HG03103 (cell line): ENCODE data around the gene OSBPL1A.
"Not testable (repeated sequence)": the region's sequence is repeated elsewhere in the genome, so short reads cannot be mapped to it uniquely, and the experiment has no call there.

Experiments used
- ATAC-seq: cut with Tn5 transposase; IDR thresholded peaks from one replicate; pipeline ENCODE4 v1.9.1; 2021; ENCODE audit warnings: low read depth; ENCODE audit not compliant: unreplicated experiment

OSBPL1A gene

DNA sequence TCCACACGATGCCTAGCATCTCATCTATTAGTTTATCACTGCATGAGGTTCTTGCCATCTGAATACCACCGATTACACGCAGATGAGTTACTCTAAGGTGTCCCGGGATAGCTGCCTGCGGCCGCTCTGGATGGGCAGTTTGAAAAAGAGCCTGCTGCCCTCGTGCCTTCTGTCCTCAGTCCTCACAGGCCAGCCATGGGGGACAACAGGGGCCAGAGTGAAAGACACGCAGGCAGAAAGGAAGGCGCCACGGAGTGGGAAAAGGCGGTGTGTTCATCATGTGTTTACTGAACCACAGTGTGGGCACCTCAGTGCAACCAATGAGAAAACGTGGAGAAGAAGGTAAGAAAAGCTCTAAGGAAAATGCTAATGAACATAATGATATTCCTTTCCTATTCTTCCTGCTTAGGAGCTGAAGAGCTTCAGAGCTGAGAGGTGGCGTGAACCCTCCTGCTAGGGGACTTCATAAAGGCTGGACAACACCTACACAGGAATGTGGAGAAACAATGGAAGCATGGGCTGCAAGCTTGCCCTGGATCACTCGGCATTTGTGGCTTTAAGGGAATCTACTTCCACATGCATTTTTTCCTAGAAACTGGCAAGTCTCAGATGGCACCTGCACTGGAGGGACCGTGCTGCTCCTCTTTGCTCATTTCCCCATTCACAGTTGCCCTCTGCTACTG is 207.8 kb downstream of the OSBPL1A start:
- no peak for ATAC-seq

DNA sequence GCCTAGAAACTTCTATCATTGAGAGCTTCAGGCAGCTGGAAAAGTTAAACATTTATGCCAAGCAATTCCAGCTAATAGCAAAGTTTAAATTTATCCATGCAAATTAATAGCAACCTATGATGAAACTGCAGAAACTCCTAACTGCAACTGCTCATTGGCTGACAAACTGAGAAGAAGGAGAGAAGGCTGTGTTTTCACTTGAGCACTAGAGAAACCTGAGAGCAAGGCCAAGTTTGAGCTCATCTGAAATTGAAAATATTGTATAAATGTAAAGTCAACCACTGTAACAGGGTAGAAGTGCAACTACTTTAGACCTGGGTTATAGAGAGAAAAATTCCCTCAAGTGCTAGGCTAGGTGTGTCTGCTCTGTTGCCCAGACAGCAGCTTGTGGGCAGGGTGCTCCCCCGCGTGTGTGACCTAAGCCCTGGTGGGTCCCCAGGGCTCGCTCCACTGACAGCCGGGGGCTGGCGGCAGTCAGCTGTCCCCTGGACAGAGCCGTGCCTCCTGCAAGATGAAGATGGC is 208.6 kb downstream of the OSBPL1A start:
- peak; percentile 75 for ATAC-seq

DNA sequence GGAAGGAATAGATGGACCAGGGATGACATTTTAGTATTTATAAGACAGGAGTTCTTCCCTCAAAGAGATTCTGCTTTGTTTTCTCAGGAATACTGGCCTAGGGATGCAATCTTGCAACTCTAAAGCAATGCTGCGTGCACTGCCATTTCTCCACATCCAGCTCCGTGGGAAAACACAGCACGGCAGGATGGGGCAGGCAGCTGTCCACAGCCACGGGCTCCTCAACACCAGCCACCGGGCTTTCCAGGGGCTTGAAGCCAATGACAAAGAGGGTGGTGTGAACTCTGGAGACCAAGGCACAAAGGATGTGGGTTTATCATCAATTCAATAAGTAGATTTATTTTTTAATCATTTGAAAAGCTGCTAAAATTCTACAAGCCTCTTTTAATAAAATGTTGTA is 209.5 kb downstream of the OSBPL1A start:
- no peak for ATAC-seq

DNA sequence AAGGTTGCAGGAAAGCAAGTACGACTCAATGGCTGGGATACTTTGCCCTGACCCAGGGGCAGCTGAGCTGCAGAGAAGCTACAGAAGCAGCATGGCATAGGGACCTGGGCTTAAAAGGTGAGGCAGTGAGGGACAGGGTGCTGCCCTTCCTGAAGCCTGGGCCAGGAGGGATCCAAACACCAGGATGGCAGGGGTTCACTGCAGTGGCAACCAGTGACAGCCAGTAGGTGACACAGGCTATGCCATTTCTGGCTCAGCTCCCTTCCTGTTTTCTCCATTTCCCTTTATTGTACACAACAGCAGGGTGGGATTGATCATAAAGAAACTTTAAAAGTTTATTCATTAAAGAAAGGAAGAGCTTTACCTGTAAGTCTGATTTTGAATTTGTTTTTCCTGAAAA is 209.9 kb downstream of the OSBPL1A start:
- no peak for ATAC-seq

DNA sequence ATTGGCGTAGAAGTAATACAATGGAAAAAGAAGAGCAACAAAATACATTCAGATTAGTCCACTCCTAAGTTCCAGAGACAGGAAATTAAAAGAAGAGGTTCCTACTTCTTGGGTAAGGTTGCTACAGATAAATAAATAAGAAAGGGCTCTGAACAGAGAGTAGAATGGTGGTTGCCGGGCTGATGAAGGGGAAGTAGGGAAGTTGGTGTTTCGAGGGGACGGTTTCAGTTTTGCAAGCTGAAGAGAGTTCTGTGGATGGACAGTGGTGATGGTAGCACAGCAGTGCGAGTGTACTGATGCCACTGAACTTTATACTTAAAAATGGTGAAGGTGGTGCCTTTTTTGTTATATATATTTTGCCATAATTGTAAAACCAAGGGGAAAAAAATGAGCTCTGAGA is 210.6 kb downstream of the OSBPL1A start:
- peak; percentile 64 for ATAC-seq

DNA sequence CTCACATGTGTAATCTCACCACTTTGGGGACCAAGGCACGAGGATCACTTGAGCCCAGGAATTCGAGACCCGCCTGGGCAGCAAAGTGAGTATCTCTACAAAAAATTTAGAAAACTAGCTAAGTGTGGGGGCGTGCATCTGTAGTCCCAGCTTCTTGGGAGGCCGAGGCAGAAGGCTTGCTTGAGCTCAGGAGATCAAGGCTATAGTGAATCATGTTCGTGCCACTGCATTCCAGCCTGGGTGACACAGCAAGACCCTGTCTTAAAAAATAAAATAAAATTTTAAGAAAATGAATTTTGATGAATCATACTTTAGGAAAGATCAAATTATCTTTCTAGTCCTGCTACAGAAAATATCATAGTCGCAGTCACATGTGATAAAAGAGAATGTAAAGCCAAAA is 211.8 kb downstream of the OSBPL1A start:
- no peak for ATAC-seq

DNA sequence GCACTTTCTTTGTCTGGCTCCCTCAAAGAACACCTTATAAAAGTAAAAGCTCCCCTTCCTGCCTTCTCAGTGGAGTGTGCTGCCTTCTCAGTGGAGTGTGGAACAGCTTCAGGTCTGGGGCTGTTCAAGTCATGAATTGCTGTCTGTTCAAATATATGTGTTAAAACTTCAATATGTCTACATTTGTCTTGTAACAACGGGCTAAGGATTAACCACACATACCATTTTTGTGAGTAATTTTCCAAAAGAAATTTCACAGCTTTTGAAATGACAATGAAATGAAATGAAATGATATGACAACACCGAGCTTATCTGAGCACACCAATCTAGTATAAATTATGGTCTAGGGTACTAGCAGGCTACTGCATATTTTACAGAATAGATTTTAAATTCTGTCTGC is 215.8 kb downstream of the OSBPL1A start:
- no peak for ATAC-seq

DNA sequence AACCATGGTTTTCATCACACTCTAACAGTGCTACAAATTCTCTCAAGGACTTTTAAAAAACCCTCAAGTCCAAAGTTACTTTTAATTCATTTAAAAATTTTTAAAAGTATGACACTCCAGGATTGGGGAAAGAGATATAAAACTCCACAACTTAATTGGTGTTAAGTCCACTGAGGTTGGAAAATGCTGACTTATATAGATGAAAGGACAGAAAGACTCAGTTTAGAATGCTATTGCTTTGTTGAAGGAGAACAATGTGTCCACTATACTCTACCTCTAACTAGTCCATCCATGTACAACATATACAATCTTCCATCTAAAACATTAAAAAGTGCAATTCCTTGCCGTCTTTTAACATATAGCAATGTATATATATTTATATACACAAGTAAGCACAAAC is 217.6 kb downstream of the OSBPL1A start:
- ATAC-seq: no peak

DNA sequence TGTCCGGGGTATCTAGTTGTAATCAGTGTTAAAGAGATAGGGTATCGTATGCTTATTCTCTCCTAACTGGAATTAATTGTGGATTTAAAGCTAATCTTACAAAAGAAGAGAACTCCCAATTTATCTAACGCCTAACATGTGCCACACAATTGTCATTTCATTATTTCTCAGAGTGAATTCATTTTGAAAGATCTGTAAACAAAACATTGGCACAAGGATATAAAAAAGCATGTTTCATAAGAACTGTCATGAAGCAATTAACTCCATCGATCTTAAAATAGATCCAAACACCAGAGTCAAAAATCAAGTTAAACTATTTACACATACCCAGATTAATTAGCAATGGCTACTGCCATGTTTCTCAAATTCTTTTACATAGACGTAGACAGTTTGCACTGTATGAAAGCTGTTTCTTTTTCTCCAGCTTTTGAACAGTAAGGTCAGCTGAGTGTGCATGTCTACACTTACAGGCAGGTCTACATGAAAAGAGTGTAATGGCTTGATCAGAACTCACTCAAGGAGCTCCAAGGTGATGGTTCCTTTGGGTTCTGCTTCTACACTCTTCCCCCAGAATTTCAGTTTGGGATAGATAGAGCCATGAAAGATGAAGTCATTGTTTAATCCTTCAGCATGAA is 220.0 kb downstream of the OSBPL1A start:
- no peak for ATAC-seq

DNA sequence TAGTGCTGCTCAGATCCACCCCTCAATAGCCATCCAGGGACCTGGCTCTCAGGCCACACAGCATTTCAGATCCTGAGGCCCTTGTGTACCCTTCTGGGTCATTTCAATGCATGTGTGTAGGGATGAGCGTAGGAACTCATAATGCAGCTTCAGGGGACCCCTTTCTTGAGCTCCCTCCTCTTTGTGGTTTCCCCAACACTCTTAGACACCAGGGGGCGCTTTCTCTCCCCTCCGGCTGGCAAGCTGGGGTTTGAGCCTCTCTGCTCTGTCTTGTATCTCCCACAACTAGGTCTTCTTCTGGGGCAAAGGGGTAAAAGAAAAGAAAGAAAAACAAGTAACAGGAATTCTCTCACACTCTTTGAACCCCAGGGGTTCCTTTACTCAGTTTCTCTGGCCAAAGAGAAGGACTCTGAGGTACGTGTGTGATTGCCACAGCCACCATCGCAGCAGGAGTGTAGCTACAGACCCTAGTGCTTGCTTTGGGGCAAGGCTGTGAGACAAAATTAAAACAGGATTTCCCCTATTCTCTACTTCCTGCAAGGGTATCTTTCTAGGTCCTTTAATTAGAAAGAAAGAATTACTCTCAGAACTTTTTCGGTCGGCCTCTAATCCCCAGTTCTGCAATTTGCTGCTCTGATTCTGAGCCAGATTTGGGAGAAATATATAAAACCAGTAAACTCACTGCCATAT is 220.8 kb downstream of the OSBPL1A start:
- peak; percentile 88 for ATAC-seq

DNA sequence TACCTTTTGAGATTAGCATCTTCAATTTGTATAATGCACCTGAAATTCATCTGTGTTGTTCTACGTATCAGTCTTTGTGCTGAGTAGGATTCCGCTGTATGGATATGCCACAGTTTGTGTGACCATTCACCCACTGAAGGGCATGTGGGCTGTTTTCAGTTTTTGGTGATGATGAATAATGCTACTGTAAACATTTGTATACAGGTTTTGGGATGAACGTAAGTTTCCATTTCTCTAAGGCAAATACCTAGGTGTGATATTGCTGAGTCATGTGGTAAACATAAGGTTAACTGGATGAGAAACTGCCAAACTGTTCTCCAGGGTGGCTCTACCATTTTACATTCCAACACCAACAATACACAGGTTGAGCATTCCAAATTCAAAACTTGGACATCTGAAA is 223.6 kb downstream of the OSBPL1A start:
- ATAC-seq: no peak

DNA sequence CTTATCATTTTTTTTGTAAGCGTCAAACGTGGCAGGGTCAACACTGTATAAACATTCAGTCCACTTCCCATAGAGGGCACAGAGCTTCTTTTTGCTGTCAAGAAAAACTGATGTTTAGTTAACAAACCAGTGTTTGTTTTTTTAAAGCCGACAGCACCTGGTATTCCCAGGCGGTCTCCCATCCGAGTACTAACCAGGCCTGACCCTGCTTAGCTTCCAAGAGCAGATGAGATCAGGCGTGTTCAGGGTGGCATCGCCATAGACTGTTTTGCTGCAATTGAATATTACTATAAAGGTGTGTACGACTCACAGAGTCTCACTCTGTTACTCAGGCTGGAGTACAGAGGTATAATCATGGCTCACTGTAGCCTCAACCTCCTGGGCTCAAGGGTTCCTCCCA is 227.3 kb downstream of the OSBPL1A start:
- no peak for ATAC-seq

DNA sequence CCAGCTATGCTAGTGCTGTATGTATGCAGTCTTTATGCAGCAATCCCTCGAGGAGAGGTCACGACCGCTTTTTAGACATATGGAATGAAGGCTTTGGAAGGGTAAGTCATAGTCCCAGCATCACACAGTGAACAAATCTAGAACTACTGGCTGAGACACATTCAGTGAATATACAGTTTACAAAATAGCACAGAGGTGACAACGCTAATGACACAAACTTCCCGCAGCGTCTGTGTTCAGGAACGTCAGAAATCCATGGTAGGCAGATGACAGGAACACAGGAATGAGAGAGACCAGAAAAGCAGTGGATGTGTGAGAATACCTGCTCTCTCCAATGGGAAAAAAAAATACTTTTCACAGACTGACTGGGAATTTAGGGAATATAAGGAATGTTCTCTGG is 229.1 kb downstream of the OSBPL1A start:
- no peak for ATAC-seq

DNA sequence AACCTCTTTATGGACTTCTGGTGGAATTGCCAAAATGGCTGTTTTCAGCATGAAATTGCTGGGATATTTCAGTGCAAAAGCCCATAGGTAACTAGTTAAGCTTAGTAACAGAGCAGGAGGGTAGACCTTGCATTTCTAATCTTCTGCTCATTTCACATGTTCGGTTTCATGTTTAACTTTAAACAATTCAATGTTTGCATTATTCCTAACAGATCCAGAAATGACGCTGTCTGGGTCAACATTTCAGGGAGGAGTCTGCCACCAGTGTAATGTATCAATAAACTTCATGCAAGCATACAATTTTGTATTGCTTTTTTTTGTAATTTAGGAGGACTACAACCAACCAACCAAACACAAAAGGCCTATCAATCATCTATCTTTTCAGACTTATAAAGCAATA is 236.3 kb downstream of the OSBPL1A start:
- ATAC-seq: no peak

DNA sequence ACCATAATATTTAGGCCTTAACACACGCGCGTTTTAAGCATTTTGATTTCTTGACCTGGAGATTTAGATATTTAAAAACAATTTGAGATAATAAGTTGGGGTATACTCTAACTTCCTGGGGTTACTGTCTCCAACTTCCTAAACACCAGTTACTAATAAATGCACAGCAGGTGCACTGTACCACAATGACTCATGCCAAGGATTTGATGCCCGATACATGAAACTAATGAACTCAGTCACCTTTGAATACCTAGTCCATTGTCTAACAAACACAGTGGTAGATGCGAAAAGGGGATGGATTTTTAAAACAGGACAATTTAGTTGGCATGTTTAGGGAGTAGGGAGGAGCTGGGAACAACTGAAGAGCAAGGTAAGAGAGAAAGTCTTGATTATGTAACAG is 237.5 kb downstream of the OSBPL1A start:
- ATAC-seq: no peak

DNA sequence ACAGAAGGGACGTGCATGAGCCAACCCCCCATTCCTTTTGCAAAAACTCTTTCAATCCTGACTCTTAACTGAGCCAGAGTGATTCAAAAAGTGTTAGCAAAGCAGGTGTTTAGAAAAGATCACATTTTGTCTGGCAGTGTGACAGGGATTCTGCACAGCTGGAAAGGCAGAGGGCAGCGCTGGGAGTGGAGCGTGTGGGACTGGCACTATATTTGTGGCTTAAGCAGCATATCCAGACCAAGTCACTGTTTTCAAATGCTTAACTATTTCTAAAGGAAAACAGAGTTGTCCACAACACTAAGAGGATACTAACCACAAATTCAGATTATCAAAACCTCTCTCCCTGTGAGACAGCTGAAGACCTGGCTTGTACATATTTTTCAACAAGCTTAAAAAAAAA is 239.8 kb downstream of the OSBPL1A start:
- ATAC-seq: no peak

DNA sequence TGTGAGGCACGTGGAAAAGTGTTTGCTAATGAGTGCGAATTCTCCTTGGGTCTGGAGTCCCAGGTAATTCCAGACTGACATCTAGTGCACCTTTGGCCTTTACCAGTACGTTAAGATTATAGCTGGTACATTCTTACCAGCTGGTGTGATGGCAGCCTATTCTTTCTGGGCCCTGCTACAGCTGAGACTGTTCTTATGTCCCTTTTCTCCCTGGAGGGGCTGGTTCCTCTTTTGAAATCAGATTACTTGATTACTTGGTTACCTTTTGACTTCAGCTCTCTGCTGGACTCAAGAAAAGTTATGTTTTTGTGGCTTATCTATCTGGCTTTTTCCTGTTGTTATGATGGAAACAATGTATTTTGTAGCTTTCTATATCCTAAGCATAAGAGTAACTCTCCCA is 244.2 kb downstream of the OSBPL1A start:
- no peak for ATAC-seq

DNA sequence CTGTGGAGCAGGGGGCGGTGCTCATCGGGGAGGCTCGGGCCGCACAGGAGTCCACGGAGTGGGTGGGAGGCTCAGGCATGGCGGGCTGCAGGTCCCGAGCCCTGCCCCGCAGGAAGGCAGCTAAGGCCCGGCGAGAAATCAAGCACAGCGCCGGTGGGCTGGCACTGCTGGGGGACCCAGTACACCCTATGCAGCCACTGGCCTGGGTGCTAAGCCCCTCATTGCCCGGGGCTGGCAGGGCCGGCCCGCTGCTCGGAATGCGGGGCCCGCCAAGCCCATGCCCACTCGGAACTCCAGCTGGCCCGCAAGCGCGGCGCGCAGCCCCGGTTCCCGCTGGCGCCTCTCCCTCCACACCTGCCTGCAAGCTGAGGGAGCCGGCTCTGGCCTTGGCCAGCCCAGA is 248.0 kb downstream of the OSBPL1A start:
- ATAC-seq: not testable (repeated sequence)

DNA sequence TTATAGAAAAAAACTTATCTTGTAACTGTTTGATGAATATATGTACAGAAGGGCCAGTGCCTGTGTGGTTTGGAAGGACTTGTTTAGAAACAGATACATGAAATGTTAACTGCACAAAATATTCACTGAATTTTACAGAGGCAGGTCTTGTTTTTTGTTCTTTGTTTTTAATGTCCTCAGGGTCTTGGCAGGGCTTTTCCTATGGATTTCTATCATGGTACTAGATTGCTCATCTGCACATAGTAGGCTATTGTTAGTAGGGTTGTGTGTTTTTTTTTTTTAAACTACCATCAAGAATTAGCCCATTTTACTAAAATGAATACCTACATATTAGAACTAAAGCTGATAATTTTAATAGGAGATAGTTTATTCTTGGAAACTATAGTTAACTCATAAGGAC is 255.2 kb downstream of the OSBPL1A start:
- no peak for ATAC-seq

DNA sequence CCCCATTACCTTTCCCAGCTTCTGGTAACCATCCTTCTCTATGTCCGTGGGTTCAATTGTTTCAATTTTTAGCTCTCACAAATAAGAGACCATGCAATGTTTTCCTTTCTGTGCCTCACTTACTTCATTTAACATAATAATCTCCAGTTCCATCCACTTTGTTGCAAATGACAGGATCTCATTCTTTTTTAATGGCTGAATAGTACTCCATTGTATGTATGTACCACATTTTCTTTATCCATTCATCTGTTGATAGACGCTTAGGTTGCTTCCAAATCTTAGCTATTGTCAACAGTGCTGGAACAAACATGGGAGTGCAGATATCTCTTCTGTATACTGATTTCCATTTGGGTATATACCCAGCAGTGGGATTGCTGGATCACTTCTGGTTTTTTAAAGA is 256.9 kb downstream of the OSBPL1A start:
- no peak for ATAC-seq

DNA sequence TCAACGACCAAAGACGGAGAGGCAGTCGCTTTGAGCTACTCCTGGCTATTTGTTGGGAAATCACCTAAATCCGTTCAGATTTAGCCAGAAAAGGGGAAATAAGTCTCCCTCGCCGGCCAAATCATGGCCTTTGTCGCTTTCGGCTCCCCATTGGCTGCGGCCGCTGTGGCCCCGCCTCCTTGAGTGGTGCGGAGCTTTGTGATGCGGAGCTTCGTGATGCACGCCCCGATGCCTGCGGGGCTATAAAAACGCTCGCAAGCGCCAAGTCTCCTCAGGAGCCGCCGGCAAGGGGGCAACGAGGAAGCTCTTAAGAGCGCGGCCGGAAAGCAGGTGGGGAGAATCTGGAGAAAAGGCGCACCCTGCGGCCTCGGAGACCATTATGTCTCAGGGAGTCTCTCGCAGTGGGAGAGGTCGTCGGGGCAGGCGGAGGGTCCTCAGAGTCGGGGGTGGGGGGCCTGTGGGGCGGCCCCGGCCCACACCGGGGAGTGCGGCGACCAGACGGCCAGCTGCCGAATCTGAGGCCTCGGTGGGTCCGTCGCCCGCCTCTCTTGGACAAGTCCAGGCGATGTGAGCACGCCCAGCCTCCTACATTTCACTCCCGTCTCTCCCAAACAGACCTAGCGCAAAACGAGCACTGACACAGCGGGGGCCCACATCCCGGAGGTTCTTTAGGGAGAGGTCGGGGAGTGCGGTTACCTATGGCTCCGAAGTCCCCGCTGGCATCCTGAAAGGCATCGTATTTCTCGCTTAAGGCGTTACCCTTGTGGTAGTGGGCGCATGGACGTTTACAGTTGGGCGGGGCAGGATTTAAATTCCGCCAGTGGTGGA is 258.6 kb downstream of the OSBPL1A start, which contains the start of gene CABYR:
CABYR (plus strand) TSS at position 274 of the 828 bp plus-strand sequence. CDS start 4,053 bp downstream, outside the sequence.
- peak; percentile 80 for ATAC-seq
